GM12873 (cell line): ENCODE data around the gene RNF150.

Source experiments
- TF ChIP-seq, protein P1 (sequence below): IDR thresholded peaks from 2 replicates; pipeline ENCODE4 v1.5.1; 2012; ENCODE audit warnings: low read depth, mild to moderate bottlenecking, moderate library complexity, low read length, control low read depth; ENCODE audit not compliant: insufficient read depth; ENCODE audit errors: missing control alignments

Gene RNF150

DNA sequence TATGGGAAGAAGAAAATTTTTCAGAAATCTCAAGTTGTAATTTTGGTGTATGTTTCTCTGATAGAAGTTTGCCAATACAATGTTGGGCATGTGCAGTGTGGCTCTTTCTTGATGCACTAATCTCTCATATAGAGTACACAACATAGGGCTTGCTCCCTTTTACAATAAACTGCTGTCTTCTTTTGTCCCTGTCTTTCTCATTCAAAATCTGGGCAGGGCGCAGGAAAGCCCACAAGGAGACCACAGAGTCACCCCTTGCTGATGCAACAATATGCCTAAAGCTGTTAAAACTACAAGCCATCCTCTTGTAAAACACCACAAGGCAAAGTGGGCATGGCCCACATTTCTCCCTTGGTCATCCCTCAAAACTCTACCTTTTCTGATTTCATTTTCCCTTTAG is 313.7 kb downstream of the RNF150 start:
- TF ChIP-seq, protein P1, sequence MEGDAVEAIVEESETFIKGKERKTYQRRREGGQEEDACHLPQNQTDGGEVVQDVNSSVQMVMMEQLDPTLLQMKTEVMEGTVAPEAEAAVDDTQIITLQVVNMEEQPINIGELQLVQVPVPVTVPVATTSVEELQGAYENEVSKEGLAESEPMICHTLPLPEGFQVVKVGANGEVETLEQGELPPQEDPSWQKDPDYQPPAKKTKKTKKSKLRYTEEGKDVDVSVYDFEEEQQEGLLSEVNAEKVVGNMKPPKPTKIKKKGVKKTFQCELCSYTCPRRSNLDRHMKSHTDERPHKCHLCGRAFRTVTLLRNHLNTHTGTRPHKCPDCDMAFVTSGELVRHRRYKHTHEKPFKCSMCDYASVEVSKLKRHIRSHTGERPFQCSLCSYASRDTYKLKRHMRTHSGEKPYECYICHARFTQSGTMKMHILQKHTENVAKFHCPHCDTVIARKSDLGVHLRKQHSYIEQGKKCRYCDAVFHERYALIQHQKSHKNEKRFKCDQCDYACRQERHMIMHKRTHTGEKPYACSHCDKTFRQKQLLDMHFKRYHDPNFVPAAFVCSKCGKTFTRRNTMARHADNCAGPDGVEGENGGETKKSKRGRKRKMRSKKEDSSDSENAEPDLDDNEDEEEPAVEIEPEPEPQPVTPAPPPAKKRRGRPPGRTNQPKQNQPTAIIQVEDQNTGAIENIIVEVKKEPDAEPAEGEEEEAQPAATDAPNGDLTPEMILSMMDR: no peak

DNA sequence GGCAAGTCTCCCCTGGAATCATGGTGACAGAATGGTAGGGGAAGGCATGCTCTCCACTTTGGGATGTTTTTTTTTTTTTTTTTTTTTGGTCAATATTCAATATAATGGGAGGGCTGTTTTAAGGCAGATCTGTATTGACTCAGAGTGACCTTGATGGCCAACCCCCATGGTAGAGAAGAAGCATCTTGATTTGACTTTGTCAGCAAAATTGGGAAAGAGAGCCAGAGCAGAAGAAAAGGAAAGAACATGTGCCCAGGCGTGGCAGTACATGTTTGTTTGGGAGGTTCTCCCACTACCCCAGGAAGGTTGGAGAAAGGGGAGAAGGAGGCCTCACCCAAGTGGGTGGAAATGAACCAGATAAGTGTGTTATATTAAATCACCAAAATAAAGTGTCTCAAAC is 314.8 kb downstream of the RNF150 start:
- TF ChIP-seq, protein P1: no peak

DNA sequence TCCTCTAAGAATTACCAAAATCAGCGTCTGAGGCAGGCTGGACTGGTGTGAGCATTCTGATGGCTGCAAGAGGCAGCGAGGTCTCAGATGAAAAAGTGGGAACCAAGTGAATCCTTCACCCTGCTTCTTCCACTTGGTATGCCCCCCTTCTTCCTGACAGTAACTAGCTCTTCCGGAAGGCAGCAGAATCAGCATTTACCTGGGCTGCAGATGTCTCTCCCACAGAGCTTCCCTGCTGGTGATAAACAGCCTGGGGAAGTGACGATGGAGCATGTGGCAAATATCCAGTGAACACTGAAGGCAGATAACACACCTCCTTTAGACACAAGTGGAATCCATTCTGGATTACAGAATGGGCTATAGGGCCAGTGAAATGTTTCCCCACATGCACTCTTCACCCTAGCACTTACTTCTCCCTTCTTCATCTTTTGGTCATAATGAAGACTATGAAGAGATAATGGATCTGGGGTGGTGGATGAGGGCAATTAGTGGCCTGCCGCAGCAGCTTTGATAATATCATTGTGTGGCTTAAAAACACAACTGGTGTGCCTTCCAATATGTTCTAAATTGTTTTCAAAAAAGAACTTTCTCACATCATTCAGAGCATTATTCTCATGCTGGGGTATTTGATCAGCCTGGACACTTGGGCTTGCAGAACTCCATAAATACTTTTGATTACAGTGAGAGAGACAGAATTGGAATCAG is 316.3 kb downstream of the RNF150 start:
- TF ChIP-seq, protein P1: no peak

DNA sequence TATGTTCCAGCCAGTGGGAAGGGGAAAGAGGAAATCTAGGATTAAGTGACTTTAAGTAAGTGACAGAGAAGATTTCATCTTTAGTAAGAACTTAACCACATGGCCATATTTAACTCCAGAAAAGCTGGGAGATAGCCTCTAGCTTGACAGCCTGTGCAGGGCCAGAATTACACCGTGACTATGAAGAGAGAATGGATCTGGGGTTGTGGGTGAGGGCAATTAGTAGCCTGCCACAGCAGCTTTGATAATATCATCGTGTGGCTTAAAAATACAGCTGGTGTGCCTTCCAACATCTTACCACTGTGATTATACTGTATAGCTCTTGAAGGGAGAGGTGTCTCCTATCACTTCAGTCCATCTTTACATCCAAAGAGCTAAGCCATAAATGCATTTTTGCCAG is 319.5 kb downstream of the RNF150 start:
- TF ChIP-seq, protein P1: no peak

DNA sequence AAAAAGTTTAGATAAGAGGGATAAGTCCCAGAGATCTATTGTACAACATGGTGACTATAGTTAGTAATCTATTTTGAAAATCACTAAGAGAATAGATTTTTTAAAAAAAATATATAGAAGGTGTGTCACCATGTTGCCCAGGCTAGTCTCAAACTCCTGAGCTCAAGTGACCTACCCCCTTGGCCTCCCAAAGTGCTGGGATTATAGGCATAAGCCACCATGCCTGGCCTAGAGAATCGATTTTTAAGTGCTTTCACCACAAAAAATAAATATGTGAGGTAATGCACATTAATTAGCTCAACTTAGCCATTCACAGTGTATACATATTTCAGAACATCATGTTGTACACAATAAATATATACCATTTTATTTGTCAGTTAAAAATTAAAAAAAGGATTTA is 320.4 kb downstream of the RNF150 start:
- TF ChIP-seq, protein P1: no peak

DNA sequence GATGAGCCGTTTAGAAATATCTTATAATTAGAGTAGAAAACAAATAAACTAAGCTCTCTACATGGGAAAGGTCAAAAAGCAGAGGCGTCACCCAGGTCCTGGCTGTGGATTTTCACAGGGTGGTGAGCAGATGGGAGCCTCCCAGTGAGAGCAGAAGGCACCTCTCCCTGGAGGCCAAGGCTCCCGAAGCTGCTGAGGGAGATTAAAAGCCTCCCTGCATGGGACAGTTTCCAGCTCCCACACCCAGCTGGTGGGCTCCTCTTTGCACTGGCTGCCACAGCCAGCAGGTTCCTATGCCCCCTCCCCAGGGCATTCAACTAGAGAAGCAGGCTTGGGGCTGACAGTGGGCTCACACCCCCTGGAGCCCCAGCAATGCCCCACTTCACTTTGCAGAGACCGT is 321.8 kb downstream of the RNF150 start:
- TF ChIP-seq, protein P1: no peak
